K562 (cell line): ENCODE measurements around the gene GNPTAB. TPM values are rescaled to one million over a fixed set of nuclear protein-coding genes. Genes with fewer than 3 reads are reported as not detected.

Experiments
- ARID1B ChIP-seq: fragments of 450-650 bp; IDR thresholded peaks from 2 replicates; pipeline ENCODE4 v1.6.1; 2016; ENCODE audit warnings: antibody characterized with exemption, mild to moderate bottlenecking, inconsistent platforms
- BDP1 ChIP-seq: IDR thresholded peaks from 3 replicates; pipeline ENCODE4 v1.6.1; 2011; ENCODE audit not compliant: insufficient read length, insufficient read depth
- IRF2 ChIP-seq: sonication (generic); formaldehyde crosslinking; IDR thresholded peaks from 2 replicates; pipeline ENCODE4 v1.8.1; 2022; ENCODE audit warnings: mild to moderate bottlenecking, missing genetic modification reagents
- KDM5B ChIP-seq: fragments of 200-600 bp; sonication (generic); IDR thresholded peaks from 2 replicates; pipeline ENCODE4 v1.6.1; 2012; ENCODE audit warnings: low read depth, mild to moderate bottlenecking, moderate library complexity, low read length, control low read depth, inconsistent platforms; ENCODE audit not compliant: insufficient replicate concordance
- PHF20 ChIP-seq: fragments of 450-650 bp; IDR thresholded peaks from 2 replicates; pipeline ENCODE4 v1.6.1; 2018; ENCODE audit not compliant: partially characterized antibody
- RB1 ChIP-seq: fragments of 450-650 bp; IDR thresholded peaks from 2 replicates; pipeline ENCODE4 v1.6.1; 2017; ENCODE audit warnings: low read depth, mild to moderate bottlenecking
- ZNF24 ChIP-seq: fragments of 450-650 bp; IDR thresholded peaks from 2 replicates; pipeline ENCODE4 v1.6.1; 2016
- ZNF444 ChIP-seq: fragments of 250-450 bp; sonication (Bioruptor Pico); IDR thresholded peaks from 2 replicates; pipeline ENCODE4 v1.4.0; 2020; ENCODE audit warnings: mild to moderate bottlenecking, moderate library complexity
- polyA plus RNA-seq, 8 experiments: library from polyadenylated mRNA; depleted of rRNA in 4 of 8; stranded (reverse) in 5 of 8; unstranded in 3 of 8; fragments of >200 nt; fragmentation: Nextera tagmentation in 2 of 8; fragmentation: Illumina TruSeq in 1 of 8; extraction: Ambion mirVana in 2 of 8; extraction: Trizol in 1 of 8; gene quantifications; 2 replicates each; pipeline versions ENCODE4 v1.2.1 to v1.2.3, GENCODE V29; 2011 to 2014; ENCODE audit warnings: inconsistent platforms in 1 of 8, missing spikeins in 1 of 8
- total RNA-seq, 7 experiments: library from RNA; depleted of rRNA in 6 of 7; stranded (reverse); fragments of >200 nt in 6 of 7; fragmentation: Illumina TruSeq in 2 of 7; extraction: Trizol in 2 of 7; gene quantifications; 2 replicates each; pipeline versions ENCODE4 v1.2.1 to v1.2.3, GENCODE V29; 2011 to 2021; ENCODE audit warnings: low replicate concordance in 1 of 7
- TF ChIP-seq, protein P1 (sequence below): fragments of 150-350 bp; IDR thresholded peaks from 2 replicates; pipeline ENCODE4 v1.6.1; 2014; ENCODE audit warnings: low read depth, mild to moderate bottlenecking, low read length, borderline replicate concordance
- TF ChIP-seq, protein P2 (sequence below): fragments of 450-650 bp; IDR thresholded peaks from 2 replicates; pipeline ENCODE4 v1.6.1; 2016; ENCODE audit warnings: missing biosample characterization, missing genetic modification characterization
- TF ChIP-seq, protein P3 (sequence below), 2 experiments: fragments of 450-650 bp in 1 of 2; sonication (generic) in 1 of 2; formaldehyde crosslinking in 1 of 2; IDR thresholded peaks in 1 of 2; conservative IDR thresholded peaks in 1 of 2; 2 replicates each; pipeline versions ENCODE4 v1.6.1 to v1.8.1; 2016 to 2023; ENCODE audit warnings: mild to moderate bottlenecking in 2 of 2, moderate library complexity in 2 of 2, inconsistent platforms in 1 of 2, missing genetic modification reagents in 1 of 2

Gene GNPTAB
- total and polyA plus RNA-seq, 9 of the 15 experiments (the other 6 are each of a cell fraction or from before 2014, with no cell fraction given), result 5.9 to 23.2 (median 19.3) TPM

DNA sequence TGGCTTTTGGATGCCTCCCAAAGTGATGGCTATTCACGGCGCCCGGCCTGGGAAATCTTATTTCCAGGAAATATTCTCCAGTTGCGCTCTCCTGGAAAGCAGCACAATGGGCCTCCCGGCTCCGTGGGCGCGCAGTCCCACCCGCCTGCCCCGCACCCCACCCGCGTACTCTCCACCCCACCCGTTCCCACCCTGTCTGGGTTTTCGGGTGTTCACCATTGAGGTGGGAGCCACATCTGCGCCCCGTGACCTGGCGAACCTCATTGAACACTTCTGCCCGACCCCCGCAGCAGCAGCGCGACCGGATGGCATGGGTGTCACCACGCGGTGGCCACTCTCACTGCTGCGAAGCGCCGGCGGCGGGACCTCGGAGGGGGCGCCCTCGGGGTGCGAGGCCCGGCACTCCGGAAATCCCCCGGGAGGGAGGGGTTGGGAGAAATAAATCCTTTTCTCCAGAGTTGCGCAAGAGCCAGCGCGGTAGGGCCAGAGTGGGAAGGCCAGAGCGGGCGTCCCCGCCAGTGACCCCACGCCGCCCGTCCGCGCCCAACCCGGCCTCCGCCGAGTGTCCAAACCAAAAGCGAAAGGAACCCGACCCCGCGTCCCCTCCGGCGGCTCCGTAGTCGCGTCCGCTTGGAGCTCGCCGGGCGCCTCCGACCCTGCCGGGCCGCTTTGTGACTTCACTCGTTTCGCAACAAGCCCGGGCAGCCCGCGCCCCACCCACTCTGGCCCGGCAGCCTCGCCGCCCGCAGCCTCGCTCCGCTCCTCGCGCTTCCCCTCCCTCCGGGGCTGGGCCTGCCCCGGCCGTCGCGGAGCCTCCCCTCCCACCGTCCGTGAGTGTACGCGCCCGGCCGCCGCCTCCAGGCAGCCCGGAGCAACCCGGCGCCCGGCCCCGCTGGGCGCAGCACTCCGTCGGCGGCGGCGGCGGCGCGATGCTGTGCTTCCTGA lies 46.4 kb upstream of the GNPTAB start, which contains the start of gene DRAM1 (continued):
- no peak for TF ChIP-seq ZNF444 (CRISPR knock-in tag)
- peak; percentile 72; the same call in 1 of the 2 replicates for TF ChIP-seq ZNF24
- peak; percentile 56 for TF ChIP-seq KDM5B
- TF ChIP-seq IRF2 (CRISPR knock-in tag), result peak; percentile 87
- peak; percentile 59; the same call in 1 of the 2 replicates for TF ChIP-seq RB1
- TF ChIP-seq ARID1B, result peak; percentile 34; the same call in 1 of the 2 replicates
- TF ChIP-seq, protein P1, sequence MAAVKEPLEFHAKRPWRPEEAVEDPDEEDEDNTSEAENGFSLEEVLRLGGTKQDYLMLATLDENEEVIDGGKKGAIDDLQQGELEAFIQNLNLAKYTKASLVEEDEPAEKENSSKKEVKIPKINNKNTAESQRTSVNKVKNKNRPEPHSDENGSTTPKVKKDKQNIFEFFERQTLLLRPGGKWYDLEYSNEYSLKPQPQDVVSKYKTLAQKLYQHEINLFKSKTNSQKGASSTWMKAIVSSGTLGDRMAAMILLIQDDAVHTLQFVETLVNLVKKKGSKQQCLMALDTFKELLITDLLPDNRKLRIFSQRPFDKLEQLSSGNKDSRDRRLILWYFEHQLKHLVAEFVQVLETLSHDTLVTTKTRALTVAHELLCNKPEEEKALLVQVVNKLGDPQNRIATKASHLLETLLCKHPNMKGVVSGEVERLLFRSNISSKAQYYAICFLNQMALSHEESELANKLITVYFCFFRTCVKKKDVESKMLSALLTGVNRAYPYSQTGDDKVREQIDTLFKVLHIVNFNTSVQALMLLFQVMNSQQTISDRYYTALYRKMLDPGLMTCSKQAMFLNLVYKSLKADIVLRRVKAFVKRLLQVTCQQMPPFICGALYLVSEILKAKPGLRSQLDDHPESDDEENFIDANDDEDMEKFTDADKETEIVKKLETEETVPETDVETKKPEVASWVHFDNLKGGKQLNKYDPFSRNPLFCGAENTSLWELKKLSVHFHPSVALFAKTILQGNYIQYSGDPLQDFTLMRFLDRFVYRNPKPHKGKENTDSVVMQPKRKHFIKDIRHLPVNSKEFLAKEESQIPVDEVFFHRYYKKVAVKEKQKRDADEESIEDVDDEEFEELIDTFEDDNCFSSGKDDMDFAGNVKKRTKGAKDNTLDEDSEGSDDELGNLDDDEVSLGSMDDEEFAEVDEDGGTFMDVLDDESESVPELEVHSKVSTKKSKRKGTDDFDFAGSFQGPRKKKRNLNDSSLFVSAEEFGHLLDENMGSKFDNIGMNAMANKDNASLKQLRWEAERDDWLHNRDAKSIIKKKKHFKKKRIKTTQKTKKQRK, result no peak
- TF ChIP-seq, protein P2, sequence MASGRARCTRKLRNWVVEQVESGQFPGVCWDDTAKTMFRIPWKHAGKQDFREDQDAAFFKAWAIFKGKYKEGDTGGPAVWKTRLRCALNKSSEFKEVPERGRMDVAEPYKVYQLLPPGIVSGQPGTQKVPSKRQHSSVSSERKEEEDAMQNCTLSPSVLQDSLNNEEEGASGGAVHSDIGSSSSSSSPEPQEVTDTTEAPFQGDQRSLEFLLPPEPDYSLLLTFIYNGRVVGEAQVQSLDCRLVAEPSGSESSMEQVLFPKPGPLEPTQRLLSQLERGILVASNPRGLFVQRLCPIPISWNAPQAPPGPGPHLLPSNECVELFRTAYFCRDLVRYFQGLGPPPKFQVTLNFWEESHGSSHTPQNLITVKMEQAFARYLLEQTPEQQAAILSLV (tag), result peak; percentile 80
- peak; percentile 61 for TF ChIP-seq PHF20
- no peak for TF ChIP-seq BDP1
- TF ChIP-seq, protein P3, sequence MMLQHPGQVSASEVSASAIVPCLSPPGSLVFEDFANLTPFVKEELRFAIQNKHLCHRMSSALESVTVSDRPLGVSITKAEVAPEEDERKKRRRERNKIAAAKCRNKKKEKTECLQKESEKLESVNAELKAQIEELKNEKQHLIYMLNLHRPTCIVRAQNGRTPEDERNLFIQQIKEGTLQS (IDR thresholded peaks at IDR 0.05), result peak; percentile 69
- TF ChIP-seq, protein P3 (CRISPR knock-in tag; conservative IDR thresholded peaks at IDR 0.05), result no peak
